Inferior parietal cortex (tissue), 1 donor: ENCODE measurements around the gene KRTAP9-3.
"Not testable (repeated sequence)": the region's sequence is repeated elsewhere in the genome, so short reads cannot be mapped to it uniquely, and the experiment has no call there.

Source experiments
- DNase-seq: peaks from one replicate; pipeline ENCODE4 v3.0.0-alpha.2; 2016; ENCODE audit errors: extremely low spot score

KRTAP9-3 gene, protein sequence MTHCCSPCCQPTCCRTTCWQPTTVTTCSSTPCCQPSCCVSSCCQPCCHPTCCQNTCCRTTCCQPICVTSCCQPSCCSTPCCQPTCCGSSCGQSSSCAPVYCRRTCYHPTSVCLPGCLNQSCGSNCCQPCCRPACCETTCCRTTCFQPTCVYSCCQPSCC

DNA sequence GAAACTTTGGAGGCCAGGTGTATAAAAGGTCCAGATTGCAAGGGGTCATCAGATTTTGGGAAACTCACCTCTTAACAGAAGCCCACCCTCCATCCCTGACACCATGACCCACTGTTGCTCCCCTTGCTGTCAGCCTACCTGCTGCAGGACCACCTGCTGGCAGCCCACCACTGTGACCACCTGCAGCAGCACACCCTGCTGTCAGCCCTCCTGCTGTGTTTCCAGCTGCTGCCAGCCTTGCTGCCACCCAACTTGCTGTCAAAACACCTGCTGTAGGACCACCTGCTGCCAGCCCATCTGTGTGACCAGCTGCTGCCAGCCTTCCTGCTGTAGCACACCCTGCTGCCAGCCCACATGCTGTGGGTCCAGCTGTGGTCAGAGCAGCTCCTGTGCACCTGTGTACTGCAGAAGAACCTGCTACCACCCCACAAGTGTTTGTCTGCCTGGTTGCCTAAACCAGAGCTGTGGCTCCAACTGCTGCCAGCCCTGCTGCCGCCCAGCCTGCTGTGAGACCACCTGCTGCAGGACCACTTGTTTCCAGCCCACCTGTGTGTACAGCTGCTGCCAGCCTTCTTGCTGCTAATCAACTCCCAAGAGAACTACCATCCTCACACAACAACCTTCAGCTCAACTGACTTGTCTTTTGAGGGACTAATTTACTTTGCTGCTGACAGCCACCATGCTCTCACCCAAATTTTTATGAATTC, at the start of gene KRTAP9-3:
Gene KRTAP9-3 (plus strand): TSS at position 51 of the 707 bp plus-strand sequence. CDS start 53 bp downstream, at position 104.
- not testable (repeated sequence) for DNase-seq

- no peak for DNase-seq
Observed at GRCh38 chr17:41184480-41184961, 47.7 kb upstream of the KRTAP9-3 start, which contains the start of gene KRTAP4-1. Gene KRTAP4-1 (minus strand): TSS chr17:41184911. CDS start chr17:41184854, 57 bp downstream.

- DNase-seq, result no peak
Observed at GRCh38 chr17:41185001-41185400, 47.2 kb upstream of the KRTAP9-3 start.

DNA sequence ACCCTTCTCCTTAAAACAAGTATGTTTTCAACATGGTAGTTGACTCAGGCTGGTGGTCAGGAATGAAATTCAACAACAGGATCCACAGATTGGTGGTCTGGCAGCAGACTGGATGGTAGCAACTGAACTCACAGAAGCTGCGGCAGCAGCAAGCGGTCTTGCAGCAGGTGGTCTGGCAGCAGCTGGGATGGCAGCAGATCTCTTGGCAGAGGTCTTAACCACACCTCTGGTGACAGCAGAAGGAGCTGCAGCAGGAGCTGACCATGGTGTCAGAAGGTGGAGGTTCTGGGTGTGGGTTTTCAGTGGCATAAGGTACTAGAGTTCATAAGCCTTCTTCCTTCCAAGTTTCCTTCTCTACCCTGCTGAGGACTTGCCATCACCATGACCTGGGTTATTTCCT, 45.4 kb upstream of the KRTAP9-3 start:
- no peak for DNase-seq

- DNase-seq, result not testable (repeated sequence)
Observed at GRCh38 chr17:41189837-41190318, 42.4 kb upstream of the KRTAP9-3 start, which contains the start of gene KRTAP9-1. Gene KRTAP9-1 (plus strand): TSS chr17:41189887. CDS start chr17:41189887, 0 bp downstream.

GRCh38 chr17:41190328-41190727, 41.9 kb upstream of the KRTAP9-3 start:
- DNase-seq, result no peak

DNA sequence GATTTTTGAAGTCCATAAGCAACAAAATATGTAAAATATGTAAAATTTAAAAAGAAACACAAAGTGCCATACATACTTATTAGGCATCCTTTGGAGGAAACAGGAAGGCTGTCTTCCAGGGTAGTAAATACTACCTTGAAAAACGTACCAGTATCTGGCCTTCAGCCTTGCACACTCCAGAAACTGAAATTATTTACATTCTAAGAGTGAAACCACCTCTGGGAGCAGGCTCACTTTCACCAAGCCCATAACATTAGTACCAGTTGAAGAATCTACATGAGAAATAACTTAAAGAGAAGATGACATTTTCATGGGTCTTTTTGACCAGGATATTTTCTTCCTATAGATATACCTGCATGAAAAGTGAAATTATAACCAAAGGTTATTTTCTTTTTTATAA, 36.2 kb upstream of the KRTAP9-3 start:
- DNase-seq, result no peak

DNA sequence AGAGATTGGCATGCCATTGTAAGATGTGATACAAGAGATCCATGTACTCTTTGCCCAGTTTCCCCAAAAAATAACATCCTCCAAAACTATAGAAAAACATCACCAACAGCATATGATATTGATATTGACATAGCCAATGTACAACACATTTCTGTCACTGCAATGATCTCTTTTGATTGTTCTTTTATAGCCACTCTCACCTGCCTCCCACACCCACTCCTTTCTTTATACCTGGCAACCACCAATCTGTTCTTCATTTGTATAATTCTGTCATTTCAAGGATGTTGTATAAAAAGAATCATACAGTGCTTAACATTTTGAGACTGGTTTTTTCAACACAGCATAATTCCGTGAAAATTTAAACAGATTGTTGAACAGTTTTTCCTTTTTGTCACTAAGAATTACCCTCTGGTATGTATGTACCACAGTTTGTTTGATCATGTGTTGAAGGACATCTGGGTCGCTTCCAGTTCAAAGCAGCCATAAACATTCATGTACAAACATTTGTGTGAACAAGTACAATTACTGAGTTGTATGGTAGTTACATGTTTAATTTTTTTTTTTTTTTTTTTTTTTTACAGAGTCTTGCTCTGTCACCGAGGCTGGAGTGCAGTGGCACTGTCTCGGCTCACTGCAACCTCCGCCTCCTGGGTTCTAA, 32.7 kb upstream of the KRTAP9-3 start:
- no peak for DNase-seq

- DNase-seq, result no peak
Observed at GRCh38 chr17:41211845-41212466, 20.3 kb upstream of the KRTAP9-3 start.

GRCh38 chr17:41212524-41213169, 19.6 kb upstream of the KRTAP9-3 start:
- no peak for DNase-seq

DNA sequence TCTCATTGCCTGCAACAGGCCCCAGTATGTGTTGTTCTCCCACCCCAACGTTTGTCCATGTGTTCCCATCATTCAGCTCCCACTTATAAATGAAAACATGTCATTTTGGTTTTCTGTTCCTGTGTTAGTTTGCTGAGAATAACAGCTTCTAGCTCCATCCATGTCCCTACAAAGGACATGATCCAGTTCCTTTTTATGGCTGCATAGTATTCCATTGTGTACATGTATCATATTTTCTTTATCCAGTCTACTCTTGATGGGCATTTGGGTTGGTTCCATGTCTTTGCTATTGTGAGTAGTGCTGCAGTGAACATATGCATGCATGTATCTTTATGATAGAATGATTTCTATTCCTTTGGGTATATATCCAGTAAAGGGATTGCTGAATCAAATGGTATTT, 16.6 kb upstream of the KRTAP9-3 start:
- DNase-seq, result no peak

DNA sequence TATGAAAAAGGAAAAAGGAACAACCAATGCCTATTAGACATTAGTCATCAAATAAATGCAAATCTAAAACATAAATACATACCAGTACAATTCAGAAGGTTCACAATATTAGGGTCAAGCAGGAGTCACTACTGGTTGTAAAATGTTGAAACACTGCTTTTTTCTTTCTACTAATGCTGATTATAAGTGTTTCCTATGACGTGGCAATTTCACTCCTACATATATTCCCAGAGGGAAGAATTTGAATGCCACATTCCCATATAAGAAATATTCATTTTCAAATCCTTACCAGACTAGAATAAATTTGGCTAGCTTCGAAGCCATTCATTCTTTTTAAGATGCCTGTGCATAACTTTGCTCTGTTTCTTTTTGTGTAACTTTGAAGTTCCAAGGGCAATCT, 8.4 kb upstream of the KRTAP9-3 start:
- no peak for DNase-seq

DNA sequence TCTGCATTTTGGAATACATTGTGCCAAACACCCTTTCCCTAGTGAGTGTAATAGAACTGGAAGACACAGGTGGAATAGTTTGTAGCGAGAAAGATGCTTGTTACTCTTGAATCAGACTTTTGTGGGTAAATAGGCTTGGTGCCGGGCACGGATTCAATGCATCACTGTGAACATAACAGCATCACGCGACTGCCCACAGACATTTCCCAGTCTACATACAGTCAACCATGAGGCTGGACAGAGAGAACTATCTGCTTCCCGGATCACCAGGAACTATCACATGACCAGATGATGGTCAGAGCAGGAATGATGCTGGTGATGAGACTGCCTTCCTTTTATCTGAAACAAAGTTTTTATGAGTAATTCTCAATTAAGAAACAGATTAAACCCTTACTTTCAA, 6.2 kb upstream of the KRTAP9-3 start:
- DNase-seq, result no peak

DNA sequence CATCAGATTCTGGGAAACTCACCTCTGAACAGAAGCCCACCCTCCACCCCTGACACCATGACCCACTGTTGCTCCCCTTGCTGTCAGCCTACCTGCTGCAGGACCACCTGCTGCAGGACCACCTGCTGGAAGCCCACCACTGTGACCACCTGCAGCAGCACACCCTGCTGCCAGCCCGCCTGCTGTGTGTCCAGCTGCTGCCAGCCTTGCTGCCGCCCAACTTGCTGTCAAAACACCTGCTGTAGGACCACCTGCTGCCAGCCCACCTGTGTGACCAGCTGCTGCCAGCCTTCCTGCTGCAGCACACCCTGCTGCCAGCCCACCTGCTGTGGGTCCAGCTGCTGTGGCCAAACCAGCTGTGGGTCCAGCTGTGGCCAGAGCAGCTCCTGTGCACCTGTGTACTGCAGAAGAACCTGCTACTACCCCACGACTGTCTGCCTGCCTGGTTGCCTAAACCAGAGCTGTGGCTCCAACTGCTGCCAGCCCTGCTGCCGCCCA, 5.6 kb upstream of the KRTAP9-3 start, which contains the start of gene KRTAP9-2:
Gene KRTAP9-2 (plus strand): TSS at position 51 of the 498 bp plus-strand sequence. CDS start 7 bp downstream, at position 58.
- not testable (repeated sequence) for DNase-seq

- no peak for DNase-seq
Observed at GRCh38 chr17:41230094-41230493, 2.2 kb upstream of the KRTAP9-3 start.

- DNase-seq, result no peak
Observed at GRCh38 chr17:41231731-41232130, 518 bp upstream of the KRTAP9-3 start.

DNA sequence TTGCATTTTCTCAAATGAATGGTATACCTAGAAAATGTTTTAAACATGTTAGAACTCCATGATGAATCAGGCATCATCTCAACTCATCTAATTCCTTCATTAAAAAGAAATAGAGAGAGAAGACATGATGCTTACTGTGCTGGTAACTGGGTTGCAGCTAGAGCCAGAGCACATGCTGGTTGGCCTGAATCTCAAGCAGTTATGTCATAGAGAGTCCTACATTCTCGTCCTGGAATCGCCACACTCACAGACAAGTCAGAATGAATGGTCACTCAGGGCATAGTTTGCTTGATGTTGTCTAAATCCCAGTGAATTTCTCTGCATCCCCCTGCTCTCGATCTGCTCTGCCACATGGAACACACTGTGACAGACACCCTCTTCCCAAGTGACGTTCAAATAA, 4.9 kb downstream of the KRTAP9-3 start:
- DNase-seq, result not testable (repeated sequence)

- DNase-seq, result not testable (repeated sequence)
Observed at GRCh38 chr17:41237949-41238437, 5.7 kb downstream of the KRTAP9-3 start, which contains the start of gene KRTAP9-8. Gene KRTAP9-8 (plus strand): TSS chr17:41237999. CDS start chr17:41238052, 53 bp downstream.

- DNase-seq, result not testable (repeated sequence)
Observed at GRCh38 chr17:41246995-41247787, 14.9 kb downstream of the KRTAP9-3 start.
